Breast epithelium (tissue), 3 donors: ENCODE measurements around the gene DAPK3.
A peak's percentile ranks its signal among the peaks of the same experiment; 100 is the strongest.

Experiments
- CTCF ChIP-seq, 3 donors: fragments of 450-650 bp; IDR thresholded peaks; one replicate each; pipeline ENCODE4 v1.5.1; 2016 to 2017; ENCODE audit warnings: antibody characterized with exemption in 3 of 3, mild to moderate bottlenecking in 3 of 3, moderate library complexity in 3 of 3
- POLR2A ChIP-seq: fragments of 450-650 bp; IDR thresholded peaks from one replicate; pipeline ENCODE4 v1.6.1; 2016; ENCODE audit warnings: antibody characterized with exemption, mild to moderate bottlenecking, moderate library complexity
- POLR2AphosphoS5 ChIP-seq, 3 donors: sonication (generic); formaldehyde crosslinking; IDR thresholded peaks; one replicate each; pipeline ENCODE4 v1.6.1; 2017; ENCODE audit warnings: antibody characterized with exemption in 3 of 3

GRCh38 chr19:3987619-3988371 is 16.9 kb upstream of the DAPK3 start:
- TF ChIP-seq CTCF (IDR thresholded peaks at IDR 0.05), result peak; percentile 55 to 86 (median 72)
- no peak for TF ChIP-seq POLR2A
- TF ChIP-seq POLR2AphosphoS5 (IDR thresholded peaks at IDR 0.05), result no peak
